RPMI7951 (cell line): ENCODE measurements around the gene MOGAT3. TPM values are rescaled to one million over a fixed set of nuclear protein-coding genes. Genes with fewer than 3 reads are reported as not detected.
A peak's percentile ranks its signal among the peaks of the same experiment; 100 is the strongest.
"Not testable (repeated sequence)": the region's sequence is repeated elsewhere in the genome, so short reads cannot be mapped to it uniquely, and the experiment has no call there.

Experiments used
- DNase-seq: peaks from one replicate; pipeline ENCODE4 v3.0.0-alpha.2; 2012; ENCODE audit warnings: low read depth
- total RNA-seq: library from RNA; depleted of rRNA; stranded (reverse); fragments of >200 nt; shearing (Covaris generic); gene quantifications from 2 replicates; pipeline ENCODE4 v1.2.3, GENCODE V29; 2014

The MOGAT3 gene
- total RNA-seq, 1 experiment from 2014 or later = not detected

- DNase-seq = peak; percentile 58
These were observed 3.2 kb upstream of the MOGAT3 start for GRCh38 chr7:101203740-101204738.

GRCh38 chr7:101202603-101202918, 1.7 kb upstream of the MOGAT3 start:
- DNase-seq = no peak

- DNase-seq = no peak
These were observed 1.1 kb upstream of the MOGAT3 start for GRCh38 chr7:101201695-101202602.

GRCh38 chr7:101200504-101200861, 353 bp downstream of the MOGAT3 start:
- no peak for DNase-seq

- DNase-seq = not testable (repeated sequence)
These were observed 1.3 kb downstream of the MOGAT3 start for GRCh38 chr7:101199522-101199921.

GRCh38 chr7:101198476-101198875, 2.4 kb downstream of the MOGAT3 start:
- DNase-seq = no peak

GRCh38 chr7:101197991-101198390, 2.8 kb downstream of the MOGAT3 start:
- DNase-seq = no peak

GRCh38 chr7:101195884-101196283, 5.0 kb downstream of the MOGAT3 start:
- DNase-seq = no peak

GRCh38 chr7:101189109-101189508, 11.7 kb downstream of the MOGAT3 start:
- no peak for DNase-seq

GRCh38 chr7:101186844-101187428, 13.9 kb downstream of the MOGAT3 start:
- no peak for DNase-seq

GRCh38 chr7:101186194-101186593, 14.6 kb downstream of the MOGAT3 start:
- DNase-seq = no peak

- DNase-seq = peak; percentile 72
These were observed 15.5 kb downstream of the MOGAT3 start for GRCh38 chr7:101185258-101185839.

GRCh38 chr7:101180130-101180755, 20.6 kb downstream of the MOGAT3 start, which contains the start of gene NAT16:
NAT16 (minus strand) TSS chr7:101180293; CDS start chr7:101174807, 5,486 bp downstream.
- no peak for DNase-seq

GRCh38 chr7:101179713-101180112, 21.1 kb downstream of the MOGAT3 start:
- no peak for DNase-seq

- DNase-seq = no peak
These were observed 21.7 kb downstream of the MOGAT3 start for GRCh38 chr7:101179117-101179516.

GRCh38 chr7:101177644-101178043, 23.2 kb downstream of the MOGAT3 start:
- no peak for DNase-seq

GRCh38 chr7:101175664-101176063, 25.2 kb downstream of the MOGAT3 start:
- no peak for DNase-seq

- no peak for DNase-seq
These were observed 26.4 kb downstream of the MOGAT3 start for GRCh38 chr7:101174322-101174854.

GRCh38 chr7:101173752-101174244, 27.0 kb downstream of the MOGAT3 start:
- DNase-seq = no peak

- DNase-seq = peak; percentile 77
These were observed 27.7 kb downstream of the MOGAT3 start for GRCh38 chr7:101172854-101173751.
